HS-5 (cell line): ENCODE data around the gene NOD1.
"Not testable (repeated sequence)": the region's sequence is repeated elsewhere in the genome, so short reads cannot be mapped to it uniquely, and the experiment has no call there.

Source experiments
- DNase-seq: peaks from one replicate; pipeline ENCODE4 v3.0.0-alpha.2; 2012; ENCODE audit warnings: low read depth

The NOD1 gene

DNA sequence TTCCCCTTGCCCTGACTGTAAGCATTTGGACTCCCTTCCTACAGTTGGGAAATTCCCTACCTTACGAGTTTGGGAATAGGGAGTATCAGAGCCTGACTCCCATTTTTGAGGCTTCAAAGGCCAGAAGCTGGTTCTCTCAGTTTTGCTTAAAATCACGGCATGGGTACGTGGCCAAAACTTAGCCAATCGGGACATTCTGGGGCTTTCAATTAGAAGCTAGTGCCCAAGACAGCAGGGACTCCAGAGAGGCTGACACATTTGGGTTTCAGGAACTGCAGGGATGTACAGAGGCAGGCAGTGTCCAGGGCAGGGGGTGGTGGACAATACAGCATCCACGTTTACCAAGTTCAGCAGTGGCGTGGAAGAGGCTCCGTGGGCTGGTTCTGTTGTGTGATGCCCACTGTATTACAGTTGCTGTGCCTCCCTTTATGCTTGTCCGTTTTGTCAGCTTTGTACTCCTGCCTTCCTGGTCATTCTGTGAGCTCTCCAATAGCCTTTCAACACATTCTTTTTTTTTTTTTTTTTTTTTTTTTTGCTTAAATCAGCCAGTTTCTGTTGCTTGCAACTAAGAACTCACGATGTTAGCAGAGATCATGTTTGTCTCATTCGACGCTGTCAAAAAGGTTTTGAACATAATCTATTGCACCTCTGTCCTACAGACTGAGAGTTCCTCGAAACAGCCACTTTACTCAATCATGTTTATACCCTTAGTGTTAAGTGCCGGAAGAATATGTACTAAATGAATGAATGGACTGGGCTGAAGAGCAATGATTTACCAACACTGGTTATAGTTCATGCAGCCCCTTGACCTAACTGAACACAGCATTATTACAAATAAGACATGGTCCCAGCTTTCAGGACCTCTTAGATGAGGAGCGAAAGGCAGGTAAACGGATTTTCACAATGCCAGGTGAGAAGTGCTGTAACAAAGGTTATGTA, 25.0 kb upstream of the NOD1 start:
- no peak for DNase-seq

DNA sequence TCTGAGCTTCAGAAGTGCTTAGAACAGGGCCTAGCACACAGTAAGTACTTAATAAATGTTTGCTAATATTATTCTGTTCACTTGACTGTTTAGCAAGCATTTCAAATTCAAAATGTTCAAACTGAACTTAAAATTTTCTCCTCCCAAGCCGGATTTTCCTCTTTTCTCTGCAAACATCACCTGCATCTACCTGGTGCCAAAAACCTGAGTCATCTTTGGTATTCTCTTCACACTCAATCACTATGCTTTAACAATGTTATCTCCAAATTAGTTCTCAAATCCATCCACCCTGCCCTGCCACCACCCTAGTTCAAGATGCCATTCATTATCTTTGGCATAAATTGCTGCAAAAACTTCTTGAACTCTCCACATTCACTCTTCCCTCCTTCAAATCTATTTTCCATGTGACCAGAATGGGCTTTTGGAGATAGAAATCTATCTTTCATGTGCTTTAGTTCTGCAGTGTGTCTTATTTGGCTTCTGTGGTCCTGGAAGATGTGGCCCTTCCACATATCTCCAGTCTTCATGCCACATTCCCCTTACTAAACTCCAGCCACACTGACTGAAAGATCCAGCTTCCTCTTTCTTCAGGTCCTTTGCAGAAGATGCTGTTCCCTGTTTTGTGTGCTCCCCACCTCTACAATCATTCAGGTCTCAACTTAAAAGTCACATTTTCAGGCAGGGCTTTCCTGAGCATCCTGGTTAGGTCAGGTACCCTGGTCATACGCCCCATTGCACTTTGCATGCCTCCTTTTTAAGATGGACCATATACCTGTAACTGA, 24.1 kb upstream of the NOD1 start:
- DNase-seq = no peak

DNA sequence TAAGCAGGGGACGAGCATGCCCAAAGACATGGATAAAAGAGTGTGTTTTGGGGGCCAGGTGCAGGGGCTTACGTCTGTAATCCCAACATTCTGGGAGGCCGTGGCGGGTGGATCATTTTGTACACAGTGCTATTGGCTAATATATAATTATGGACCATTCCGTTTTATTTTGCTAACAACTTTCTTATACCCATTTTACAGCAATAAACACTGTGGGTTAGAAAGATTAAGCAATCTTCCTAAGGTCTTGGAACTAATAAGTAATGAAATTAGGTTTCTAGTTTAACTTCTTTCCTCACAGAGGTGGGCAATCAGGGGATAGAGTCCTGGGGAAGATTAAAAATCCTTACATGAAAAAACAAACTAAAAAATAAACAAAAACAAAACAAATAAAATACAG, 22.7 kb upstream of the NOD1 start:
- no peak for DNase-seq

DNA sequence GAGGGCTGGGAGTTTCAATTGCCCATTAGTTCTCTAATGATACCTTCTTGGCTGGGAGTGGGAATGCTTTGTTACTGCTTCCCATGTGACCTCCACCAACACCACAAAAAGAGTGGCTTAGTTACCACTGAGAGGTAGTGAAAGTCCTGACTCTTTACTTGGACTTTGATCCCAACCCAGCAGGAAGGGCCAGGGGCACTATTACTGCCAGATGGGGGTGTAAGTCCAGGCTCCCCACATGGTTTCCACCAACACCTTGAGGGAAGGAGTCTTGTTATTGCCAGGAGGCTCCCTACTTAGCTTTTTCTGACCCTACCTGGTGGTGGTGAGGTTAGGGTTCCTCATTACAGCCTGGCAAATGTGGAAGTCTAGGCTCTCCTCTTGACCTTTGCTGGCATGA, 14.6 kb upstream of the NOD1 start:
- no peak for DNase-seq

DNA sequence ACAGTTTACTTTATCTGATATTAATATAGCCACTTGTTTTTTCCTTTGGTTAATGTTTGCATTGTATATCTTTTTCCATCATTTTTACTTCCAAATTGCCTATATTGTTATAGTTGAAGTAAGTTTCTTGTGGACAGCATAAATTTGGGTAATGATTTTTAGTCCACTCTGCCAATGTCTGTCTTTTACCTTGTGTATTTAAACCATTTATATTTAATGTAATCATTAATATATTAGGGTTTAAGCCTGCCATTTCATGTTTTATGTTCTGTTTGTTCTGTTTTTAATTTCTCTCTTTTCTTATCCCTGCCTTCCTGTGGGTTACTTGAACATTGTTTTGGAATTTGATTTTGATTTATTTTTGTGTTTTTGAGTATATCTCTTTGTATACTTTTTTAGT, 12.8 kb upstream of the NOD1 start:
- no peak for DNase-seq

DNA sequence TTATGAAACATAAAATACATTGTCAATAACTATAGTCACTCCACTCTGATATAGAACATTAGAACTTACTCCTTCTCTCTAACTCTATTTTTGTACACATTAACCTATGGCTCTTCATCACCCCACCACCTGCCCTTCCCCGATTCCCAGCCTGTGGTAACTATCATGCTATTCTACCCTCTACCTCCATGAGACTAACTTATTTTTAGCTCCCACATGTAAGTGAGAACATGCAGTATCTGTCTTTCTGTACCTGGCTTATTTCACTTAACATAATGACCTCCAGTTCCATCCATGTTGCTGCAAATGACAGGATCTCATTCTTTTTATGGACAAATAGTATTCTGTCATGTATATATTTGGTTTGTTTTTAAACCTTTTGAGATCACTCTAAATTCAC, 8.8 kb upstream of the NOD1 start:
- DNase-seq = no peak

DNA sequence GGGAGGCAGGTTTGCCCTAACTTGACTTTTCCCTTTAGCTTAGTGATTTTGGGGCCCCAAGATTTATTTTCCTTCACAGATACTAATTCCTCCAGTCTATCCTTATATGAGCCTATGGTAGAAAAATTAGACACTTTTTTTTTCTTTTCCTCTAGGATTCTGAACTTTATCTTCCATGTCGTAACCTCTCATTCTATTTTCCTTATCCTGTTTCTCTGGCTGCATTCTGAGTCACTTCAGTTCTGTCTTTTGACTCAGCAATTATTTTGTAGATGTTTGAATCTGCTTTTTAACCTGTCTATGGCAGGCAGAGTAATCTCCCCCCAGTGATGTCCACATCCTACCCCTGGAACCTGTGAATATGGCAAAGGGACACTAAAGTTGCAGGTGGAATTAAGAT, 7.1 kb upstream of the NOD1 start:
- no peak for DNase-seq

DNA sequence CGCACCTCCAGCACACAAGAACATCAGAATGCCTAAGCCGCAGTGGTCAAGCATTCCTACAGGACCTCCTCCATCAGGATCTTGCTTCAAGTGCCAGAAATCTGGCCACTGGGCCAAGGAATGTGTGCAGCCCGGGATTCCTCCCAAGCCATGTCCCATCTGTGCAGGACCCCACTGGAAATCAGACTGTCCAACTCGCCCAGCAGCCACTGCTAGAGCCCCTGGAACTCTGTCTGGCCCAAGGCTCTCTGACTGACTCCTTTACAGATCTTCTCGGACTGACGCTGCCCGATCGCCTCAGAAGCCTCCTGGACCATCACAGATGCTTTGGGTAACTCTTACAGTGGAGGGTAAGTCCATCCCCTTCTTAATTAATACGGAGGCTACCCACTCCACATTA, 2.8 kb upstream of the NOD1 start:
- DNase-seq = not testable (repeated sequence)

DNA sequence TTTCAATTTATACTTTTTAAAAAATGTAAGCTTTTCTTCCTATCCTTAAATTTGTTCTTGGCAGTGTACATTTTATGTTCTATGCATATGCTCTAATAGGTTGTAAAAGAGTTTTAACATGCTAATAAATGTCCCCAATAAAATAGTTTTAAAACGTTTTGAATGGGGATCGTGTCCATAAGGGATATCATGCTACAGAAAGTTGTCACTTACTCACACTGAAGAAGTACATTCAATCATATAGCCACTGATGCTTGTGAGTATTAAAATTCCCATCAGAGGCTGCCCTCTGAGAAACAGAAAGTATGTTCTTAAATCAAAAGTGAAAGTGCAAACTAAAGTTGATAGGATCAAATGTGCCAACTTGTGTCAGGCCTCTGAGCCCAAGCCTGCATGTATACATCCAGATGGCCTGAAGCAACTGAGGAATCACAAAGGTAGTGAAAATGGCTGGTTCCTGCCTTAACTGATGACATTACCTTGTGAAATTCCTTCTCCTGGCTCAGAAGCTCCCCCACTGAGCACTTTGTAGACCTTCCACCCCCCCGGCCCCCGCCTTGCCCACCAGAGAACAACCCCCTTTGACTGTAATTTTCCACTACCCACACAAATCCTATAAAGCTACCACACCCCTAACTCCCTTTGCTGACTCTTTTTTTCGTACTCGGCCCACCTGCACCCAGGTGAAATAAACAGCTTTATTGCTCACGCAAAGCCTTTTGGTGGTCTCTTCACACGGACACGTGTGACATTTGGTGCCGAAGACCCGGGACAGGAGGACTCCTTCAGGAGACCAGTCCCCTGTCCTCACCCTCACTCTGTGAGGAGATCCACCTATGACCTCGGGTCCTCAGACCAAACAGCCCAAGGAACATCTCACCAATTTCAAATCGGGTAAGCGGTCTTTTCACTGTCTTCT, 877 bp upstream of the NOD1 start:
- DNase-seq = no peak

DNA sequence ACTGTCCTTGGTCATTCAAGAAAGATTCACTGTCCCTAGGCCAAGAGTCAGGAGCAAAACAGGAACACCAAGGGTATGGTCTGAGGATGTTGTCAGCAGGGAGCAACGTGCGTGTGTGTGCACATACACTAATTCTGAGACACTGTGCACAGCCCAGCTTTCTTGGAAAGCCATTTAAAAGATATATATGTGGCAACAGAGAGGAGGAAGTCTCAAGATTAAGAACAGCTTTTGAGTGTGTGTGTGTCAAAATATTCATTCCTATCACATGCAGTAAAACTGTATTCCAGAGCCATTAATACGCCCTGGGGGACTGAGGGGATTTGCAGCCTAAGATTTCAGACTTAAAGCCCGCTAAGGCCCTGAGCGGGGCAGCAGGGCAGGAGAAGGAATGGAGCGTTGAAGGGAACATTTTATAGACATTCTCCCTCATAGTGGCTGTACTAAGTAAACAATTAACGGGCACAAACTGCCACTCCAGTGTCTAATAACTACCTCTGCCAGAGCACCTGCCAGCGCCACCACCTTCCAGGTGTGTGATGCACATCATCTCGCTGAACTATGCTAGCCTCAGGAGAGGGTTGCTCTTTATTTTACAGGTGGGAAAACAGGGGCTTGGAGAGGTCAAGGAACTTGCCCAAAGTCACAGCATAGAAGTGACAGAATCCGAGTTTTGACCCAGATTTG, 2.0 kb downstream of the NOD1 start:
- no peak for DNase-seq

DNA sequence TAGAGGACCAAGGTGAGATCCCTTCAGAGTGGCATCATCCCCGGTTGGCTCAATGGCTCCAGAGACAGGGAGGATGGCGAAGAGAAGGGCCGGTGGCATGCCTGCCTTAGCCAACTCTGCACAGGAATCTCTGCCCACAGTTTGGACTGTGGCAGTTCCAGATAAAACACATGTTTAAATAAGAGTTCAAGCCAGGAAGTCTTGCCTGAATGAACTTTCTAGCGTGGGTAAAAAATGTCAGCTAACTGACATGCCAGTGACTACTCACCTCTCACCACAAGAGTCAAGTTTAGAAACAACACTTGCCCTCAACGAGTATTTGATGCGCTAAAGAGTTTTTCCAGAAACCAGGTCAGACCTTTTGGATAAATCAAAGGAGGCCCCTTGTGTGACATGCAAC, 3.0 kb downstream of the NOD1 start:
- no peak for DNase-seq

DNA sequence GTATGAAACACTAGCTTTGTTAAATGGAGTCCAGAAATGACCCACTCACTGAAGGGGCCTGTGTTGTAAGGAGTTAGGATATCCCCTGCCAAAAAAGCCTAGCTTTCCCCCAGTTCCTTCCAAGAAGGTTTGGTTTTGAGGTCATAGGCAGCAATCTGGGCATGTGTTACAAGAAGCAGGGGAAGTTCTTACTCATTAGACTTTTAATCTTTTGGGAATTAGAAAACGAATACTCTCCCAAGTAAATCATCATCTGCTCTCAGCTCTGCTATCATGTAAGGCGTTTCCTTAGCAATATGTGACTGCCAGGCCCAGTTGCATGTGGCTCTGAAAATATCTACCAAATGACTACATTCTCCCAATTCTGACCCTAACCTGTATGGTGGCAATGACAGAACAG, 3.7 kb downstream of the NOD1 start:
- no peak for DNase-seq

DNA sequence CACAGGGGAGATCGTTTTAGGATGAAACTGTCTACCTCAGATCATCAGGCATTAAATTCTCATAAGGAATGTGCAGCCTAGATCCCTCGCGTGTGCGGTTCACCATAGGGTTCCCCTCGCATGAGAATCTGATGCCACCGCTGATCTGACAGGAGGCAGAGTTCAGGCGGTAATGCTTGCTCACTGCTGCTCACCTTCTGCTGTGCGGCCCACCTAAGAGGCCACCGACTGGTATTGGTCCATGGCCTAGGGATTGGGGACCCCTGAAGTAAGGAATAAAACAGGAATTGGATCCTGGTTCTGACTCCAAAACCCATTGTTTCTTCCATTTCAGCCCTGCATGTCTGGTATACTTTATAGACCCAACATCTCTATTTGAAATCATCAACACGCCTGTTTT, 4.1 kb downstream of the NOD1 start:
- no peak for DNase-seq

DNA sequence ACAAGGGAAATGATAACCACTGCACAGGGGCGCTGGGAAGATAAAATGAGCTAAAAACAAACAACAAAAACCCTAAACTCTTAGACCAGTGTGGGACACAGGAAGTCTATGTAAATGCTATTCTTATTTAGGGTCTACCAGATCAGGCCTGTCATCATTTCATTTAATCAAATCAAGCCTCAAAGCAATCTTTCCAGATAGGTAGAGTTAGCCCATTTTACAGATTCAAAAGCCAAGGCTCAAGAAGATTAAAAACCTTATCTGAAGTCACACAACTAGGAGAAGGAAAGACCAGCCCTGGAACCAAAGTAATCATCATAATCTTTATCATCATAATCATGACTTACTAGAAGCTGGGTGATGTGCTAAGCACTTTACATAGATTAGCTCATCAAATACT, 4.7 kb downstream of the NOD1 start:
- no peak for DNase-seq

DNA sequence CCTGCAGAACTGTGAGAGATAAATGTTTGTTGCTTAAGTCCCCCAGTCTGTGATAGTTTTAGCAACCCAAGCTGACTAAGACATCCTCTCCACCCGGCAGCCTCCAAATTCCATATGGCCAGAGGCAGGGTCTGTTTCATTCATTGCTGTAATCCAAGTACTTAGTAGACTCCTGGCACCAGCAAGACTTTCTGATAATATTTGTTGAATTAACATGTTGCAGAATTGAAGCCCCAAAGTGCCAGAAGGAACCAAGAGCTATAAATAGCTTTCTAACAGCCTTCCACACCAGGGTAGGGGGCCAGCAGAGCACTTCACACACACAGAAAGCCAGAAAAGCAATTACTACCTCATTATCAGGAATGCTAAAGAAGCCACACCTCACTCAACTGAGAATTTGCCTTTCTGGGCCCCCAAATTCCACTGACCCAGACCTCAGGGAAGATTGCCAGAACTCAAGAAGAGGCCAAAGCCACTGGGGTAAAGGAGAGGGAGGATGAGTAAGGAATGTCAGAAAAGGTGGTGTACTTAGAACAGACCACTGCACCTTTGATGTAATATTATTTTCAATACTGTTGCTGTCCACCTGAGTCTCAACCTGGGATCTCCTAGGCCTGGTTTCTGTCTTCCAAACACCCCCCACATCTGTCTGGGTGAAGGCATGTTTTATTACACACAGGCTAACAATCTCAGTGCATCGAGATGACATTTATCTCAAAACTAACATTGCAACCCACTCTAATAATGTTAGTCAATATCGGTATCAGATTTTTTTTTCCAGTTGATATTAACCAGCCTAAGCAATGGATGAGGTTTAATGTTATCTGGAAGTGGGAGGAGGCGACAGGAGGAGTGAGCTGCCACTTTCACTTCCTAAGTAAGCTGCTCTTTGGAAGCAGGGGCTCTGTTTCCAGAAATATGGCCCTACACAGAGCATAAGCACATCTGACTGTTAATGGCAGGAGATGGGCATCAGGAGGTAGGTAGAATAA, 5.5 kb downstream of the NOD1 start:
- no peak for DNase-seq

DNA sequence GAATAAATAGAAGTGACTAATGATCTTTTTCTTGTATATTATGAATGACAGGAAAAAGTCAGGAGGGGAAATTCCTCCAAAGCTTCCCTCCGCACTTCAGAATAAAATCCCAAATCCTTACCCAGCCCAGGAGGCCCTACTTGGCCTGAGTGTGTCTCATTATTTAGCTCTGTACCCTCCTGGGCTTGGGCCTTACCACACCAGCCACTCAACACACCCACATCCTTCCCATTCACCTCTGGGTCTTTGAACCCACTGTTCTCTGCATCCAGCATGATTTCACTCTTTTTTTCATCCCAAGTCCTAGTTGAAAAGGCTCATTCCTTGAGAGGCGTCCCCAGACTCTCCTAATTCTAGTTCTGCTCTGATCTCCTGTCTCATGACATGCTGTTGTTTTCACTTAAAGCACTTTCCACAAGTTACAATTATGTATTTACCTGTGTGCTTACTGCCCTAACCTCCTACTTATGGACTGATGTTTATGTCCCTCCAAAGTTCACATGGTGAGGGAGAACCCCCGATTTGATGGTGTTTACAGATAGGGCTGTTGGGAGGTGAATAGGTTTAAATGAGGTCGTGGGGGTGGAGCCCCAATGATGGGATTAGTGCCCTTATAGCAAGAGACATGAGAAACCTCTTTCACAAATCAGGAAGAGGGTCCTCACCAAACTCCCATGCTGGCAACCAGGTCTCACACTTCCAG, 6.4 kb downstream of the NOD1 start:
- DNase-seq = no peak

DNA sequence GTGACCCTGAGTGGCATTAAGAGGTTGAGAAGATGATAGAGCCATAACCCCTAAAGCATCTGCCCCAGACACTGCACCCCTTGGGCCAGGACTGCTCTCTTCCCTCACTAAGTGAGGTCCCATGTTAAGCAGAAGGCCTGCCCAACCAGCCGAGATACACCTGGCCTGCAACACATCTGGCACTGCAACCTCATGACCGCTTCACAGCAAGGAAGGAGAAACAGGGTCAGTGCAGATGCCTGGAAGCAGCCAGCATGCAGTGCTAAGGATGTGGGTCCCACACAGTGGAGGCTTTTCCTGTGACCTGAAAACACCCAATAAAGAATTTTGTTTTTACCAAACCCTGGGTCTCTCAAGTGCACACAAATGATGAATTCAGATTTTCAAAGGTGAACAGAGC, 7.4 kb downstream of the NOD1 start:
- no peak for DNase-seq

DNA sequence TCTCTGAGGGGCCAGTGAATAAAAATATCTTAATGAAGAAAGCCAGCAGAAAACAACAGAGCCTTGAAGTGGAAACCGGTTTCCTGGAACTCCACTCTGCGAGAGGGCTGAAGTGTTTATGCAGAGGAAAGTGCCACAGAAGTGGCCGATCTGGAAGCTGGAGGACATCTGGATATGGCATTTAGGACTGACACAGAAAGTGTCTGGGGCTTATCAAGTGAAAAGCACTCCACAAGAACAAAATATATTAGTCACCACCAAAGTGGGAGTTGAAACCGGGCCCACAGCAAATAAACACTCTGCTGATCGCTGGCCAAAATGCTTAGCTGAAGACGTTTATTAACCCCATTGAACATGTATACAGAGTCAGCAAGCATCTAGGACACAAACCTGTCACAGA, 7.8 kb downstream of the NOD1 start:
- DNase-seq = no peak

DNA sequence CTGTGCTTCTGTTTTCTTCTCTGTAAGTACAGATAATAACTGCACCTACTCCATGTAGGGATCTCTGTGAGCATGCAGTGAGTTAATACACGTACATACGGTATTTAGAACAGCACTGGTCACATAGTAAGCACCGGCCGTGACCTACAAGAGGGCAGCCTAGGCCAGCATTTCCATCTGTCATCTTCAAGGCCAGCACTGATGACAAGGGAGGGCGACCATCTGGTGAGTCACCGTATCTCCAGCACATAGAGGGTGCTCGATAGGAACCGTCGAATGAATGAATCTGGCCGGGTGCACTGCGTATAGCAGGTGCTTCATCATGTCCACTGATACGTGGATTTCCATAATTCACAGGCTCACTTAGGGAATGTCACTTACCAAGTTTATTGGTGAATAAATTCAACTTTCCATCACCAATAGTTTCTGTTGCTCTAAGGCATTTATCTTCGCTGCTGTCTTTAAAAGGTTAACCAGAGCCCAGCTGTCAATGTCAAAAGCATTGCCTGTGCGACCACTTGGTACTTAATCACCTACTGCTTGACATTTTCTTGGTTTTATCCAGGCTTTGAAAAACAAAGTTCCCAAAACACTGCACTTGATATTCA, 8.3 kb downstream of the NOD1 start:
- no peak for DNase-seq
